ENCODE data around the gene CCDC187. TPM values are rescaled to one million over a fixed set of nuclear protein-coding genes. Genes with fewer than 3 reads are reported as not detected.

CCDC187 gene
- total and polyA plus RNA-seq, 2 of the 13 experiments (the other 11 are each of a cell fraction or from before 2014, with no cell fraction given): 0.03 to 0.13 TPM

DNA sequence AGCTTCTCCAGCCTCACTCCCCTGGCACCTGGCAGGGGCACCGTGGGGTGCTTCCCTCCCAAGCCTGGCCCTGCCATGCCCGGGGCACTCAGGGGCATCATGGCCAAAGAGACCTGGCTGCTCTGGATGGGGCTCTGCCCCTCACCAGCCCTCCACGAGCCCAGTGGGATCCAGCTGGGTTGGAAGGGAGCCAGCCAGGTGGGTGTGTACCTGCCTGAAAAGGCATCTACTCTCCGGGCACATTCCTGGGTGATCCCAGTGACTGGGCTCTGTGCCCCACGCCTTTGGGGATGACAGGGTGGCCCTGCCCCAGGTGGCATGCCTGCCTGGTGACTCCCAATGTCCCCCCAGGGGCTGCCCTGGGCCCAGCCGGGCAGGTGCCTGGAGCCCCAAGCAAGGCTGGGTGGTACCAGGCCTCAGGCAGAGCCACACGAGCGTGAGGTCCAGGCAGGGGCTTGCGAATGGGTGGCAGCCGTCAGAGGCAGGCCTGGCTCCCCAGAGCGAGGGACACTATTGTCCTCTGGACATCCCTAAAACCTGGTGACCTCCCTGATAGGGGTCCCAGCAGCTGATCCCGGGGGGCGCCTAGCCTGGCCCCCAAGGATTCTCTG is 24.2 kb upstream of the CCDC187 start:
- 0% methylated on average over 1 of the region's 13 CpGs for WGBS (ENCODE audit: low lambda C conversion rate)
- H4K20me1 ChIP-seq (ENCODE audit: insufficient read depth, low read length): no peaks in the 10 kb centered on the region
- CTCF ChIA-PET (ENCODE audit: low intra/inter-chr PET ratio, low total read pairs): no interaction called here
- H3K9ac ChIP-seq (ENCODE audit: insufficient read depth, low read depth, low read length): no peak overlapping the region
- H3K27ac ChIP-seq (ENCODE audit: extremely low read length, insufficient read depth, low read length): no peak overlapping the region
- H3K4me2 ChIP-seq (ENCODE audit: low read depth, low read length): peak overlapping the region; percentile 50
- DNase-seq (ENCODE audit: low spot score) (no peak), FAIRE-seq (no peak), ATAC-seq (peak; percentile 5; the same call in 1 of the 3 replicates)
- no peaks in the 10 kb centered on the region for H3K36me3 ChIP-seq (replicated peaks in 1 of 2; ENCODE audit: control insufficient read depth in 1 of 2, insufficient read depth in 2 of 2, low read length in 2 of 2)
- peak overlapping the region in 2 of 3 experiments; percentile 15 to 47; a peak in 3 of 6 replicates for H3K4me3 ChIP-seq (replicated peaks in 1 of 3; ENCODE audit: insufficient read depth in 1 of 3, low read depth in 2 of 3, low read length in 3 of 3)
- peaks cover 45% of the 10 kb centered on the region for H3K4me1 ChIP-seq (ENCODE audit: insufficient read depth, low read length)
- H3K9me3 ChIP-seq (ENCODE audit: low read length): no peaks in the 10 kb centered on the region
- no peaks in the 10 kb centered on the region for H3K79me2 ChIP-seq (ENCODE audit: insufficient read depth, low read length)
- H3K27me3 ChIP-seq (ENCODE audit: control insufficient read depth in 1 of 2, insufficient read depth in 2 of 2, low read length in 2 of 2): peaks cover 21 to 82% of the 10 kb centered on the region in 2 experiments
- POLR2A ChIA-PET: no interaction called here
- intact Hi-C loops (cut with micrococcal nuclease; ENCODE audit: unreplicated experiment) (no loop called here), in situ Hi-C loops (cut with HindIII; ENCODE audit: extremely low pct_ligation_motif_present, low pct_unique_long_range_greater_than_20kb) (loop anchor here (25.0 kb wide), 1 partner anchor 309 kb away; no protein-coding TSS in a partner anchor)
- TF ChIP-seq HNRNPL (IDR thresholded peaks at IDR 0.05; ENCODE audit: low read depth, low read length) (peak; percentile 50), HNRNPLL (IDR thresholded peaks at IDR 0.05; ENCODE audit: low read depth, low read length, poor library complexity, severe bottlenecking) (peak; percentile 12), ZFX (CRISPR knock-in tag; IDR thresholded peaks at IDR 0.05; ENCODE audit: low read depth) (peak; percentile 12; the same call in 1 of the 2 replicates), KDM4B (CRISPR knock-in tag; IDR thresholded peaks at IDR 0.05) (no peak), EZH2 (conservative IDR thresholded peaks at IDR 0.05; ENCODE audit: low read depth, low read length) (peak; percentile 51; the same call in 1 of the 2 replicates), GABPA (IDR thresholded peaks at IDR 0.05; ENCODE audit: low read depth, low read length) (no peak), GABPA (CRISPR knock-in tag; IDR thresholded peaks at IDR 0.05; ENCODE audit: low read depth) (no peak)
- no TSS peak for BruUV-seq (replicated peaks)
- H2AFZ ChIP-seq (ENCODE audit: low read length): no peak overlapping the region

DNA sequence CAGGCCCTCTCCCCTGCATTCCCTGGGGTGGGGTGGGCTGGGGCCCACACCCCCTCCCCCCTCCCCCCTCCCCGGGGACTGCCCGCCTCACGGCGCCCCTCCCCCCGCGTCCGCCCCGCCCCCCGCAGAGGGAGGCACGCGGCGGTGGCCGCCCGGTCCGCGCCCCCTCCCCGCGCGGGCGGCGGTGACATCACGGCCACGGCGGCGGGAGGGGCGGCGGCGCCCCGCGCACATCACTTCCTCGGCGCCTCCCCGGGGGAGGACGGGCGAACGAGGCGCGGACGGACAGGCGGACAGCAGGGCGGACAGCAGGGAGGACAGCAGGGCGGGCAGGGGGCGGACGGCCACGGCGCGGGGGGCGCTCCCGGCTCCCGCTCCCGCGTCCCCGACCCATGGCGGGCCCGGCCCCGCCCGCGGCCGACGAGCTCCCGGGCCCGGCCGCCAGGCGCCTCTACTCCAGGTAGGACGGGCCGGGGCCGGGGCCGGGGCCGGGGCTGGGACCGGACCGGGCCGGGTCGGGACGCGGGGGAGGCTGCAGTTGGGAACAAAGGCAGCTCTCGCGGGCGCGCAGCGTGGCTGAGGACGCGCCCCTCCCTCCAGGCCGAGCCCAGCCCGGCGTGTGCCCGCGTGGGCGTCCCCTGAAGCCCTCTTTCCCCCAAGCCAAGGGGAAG is 23.5 kb upstream of the CCDC187 start, which contains the start of gene GPSM1:
TSS of gene GPSM1 (plus strand) at position 236 of the 671 bp plus-strand sequence. CDS start at position 393, 157 bp downstream.
- no peaks in the 10 kb centered on the region for H4K20me1 ChIP-seq (ENCODE audit: insufficient read depth, low read length)
- peak; percentile 6; the same call in 1 of the 3 replicates for ATAC-seq
- H3K27me3 ChIP-seq (ENCODE audit: control insufficient read depth in 1 of 2, insufficient read depth in 2 of 2, low read length in 2 of 2): peaks cover 25 to 89% of the 10 kb centered on the region in 2 experiments
- in situ Hi-C loops (cut with HindIII; ENCODE audit: extremely low pct_ligation_motif_present, low pct_unique_long_range_greater_than_20kb) (loop anchor here (25.0 kb wide), 1 partner anchor 310 kb away; no protein-coding TSS in a partner anchor), intact Hi-C loops (cut with micrococcal nuclease; ENCODE audit: unreplicated experiment) (no loop called here)
- H3K27ac ChIP-seq (ENCODE audit: extremely low read length, insufficient read depth, low read length): no peak within 1 kb of the TSS
- peak within 1 kb of the TSS; percentile 50 for H3K4me2 ChIP-seq (ENCODE audit: low read depth, low read length)
- ChIA-PET POLR2A (no interaction called here), CTCF (ENCODE audit: low intra/inter-chr PET ratio, low total read pairs) (no interaction called here)
- no peak for DNase-seq (ENCODE audit: low spot score)
- no peak within 1 kb of the TSS for H3K9ac ChIP-seq (ENCODE audit: insufficient read depth, low read depth, low read length)
- no peaks in the 10 kb centered on the region for H3K9me3 ChIP-seq (ENCODE audit: low read length)
- peak within 1 kb of the TSS in 2 of 3 experiments; percentile 15 to 63; a peak in 3 of 6 replicates for H3K4me3 ChIP-seq (replicated peaks in 1 of 3; ENCODE audit: insufficient read depth in 1 of 3, low read depth in 2 of 3, low read length in 3 of 3)
- no peaks in the 10 kb centered on the region for H3K36me3 ChIP-seq (replicated peaks in 1 of 2; ENCODE audit: control insufficient read depth in 1 of 2, insufficient read depth in 2 of 2, low read length in 2 of 2)
- TF ChIP-seq, protein P1, sequence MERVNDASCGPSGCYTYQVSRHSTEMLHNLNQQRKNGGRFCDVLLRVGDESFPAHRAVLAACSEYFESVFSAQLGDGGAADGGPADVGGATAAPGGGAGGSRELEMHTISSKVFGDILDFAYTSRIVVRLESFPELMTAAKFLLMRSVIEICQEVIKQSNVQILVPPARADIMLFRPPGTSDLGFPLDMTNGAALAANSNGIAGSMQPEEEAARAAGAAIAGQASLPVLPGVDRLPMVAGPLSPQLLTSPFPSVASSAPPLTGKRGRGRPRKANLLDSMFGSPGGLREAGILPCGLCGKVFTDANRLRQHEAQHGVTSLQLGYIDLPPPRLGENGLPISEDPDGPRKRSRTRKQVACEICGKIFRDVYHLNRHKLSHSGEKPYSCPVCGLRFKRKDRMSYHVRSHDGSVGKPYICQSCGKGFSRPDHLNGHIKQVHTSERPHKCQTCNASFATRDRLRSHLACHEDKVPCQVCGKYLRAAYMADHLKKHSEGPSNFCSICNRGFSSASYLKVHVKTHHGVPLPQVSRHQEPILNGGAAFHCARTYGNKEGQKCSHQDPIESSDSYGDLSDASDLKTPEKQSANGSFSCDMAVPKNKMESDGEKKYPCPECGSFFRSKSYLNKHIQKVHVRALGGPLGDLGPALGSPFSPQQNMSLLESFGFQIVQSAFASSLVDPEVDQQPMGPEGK (CRISPR knock-in tag; IDR thresholded peaks at IDR 0.05): 0 out of 2 replicates have a peak, but pooled peaks have one; percentile 12
- TF ChIP-seq ZNF570 (CRISPR knock-in tag; IDR thresholded peaks at IDR 0.05; ENCODE audit: borderline replicate concordance): no peak
- 0 out of 2 replicates have a peak, but pooled peaks have one; percentile 40 for TF ChIP-seq ZNF263 (CRISPR knock-in tag; IDR thresholded peaks at IDR 0.05)
- TF ChIP-seq CHD2 (IDR thresholded peaks at IDR 0.05; ENCODE audit: low read depth, low read length): no peak
- peak; percentile 27; the same call in 1 of the 2 replicates for TF ChIP-seq GABPB1 (CRISPR knock-in tag; IDR thresholded peaks at IDR 0.05)
- no peaks in the 10 kb centered on the region for H3K79me2 ChIP-seq (ENCODE audit: insufficient read depth, low read length)
- WGBS (ENCODE audit: low lambda C conversion rate): no CpG with 5 or more reads among the region's 88 CpGs
- H2AFZ ChIP-seq (ENCODE audit: low read length): no peak within 1 kb of the TSS
- H3K4me1 ChIP-seq (ENCODE audit: insufficient read depth, low read length): peaks cover 45% of the 10 kb centered on the region
- no peak for FAIRE-seq
- BruUV-seq (replicated peaks): no TSS peak
